Trophoblast cell (in vitro differentiated cells and primary cell): Measurements from ENCODE around the gene EEF1G.

Experiments
- DNase-seq, 2 donors: peaks; one replicate each; pipeline ENCODE4 v3.0.0-alpha.2; 2016
- H2AFZ ChIP-seq: 2 replicates; pipeline ENCODE4 v1.6.1; 2013; ENCODE audit warnings: low read length, moderate library complexity, mild to moderate bottlenecking; ENCODE audit not compliant: insufficient read depth, poor library complexity
- H2AK5ac ChIP-seq: 2 replicates; pipeline ENCODE4 v1.6.1; 2013; ENCODE audit warnings: mild to moderate bottlenecking, low read length
- H2BK120ac ChIP-seq: 2 replicates; pipeline ENCODE4 v1.6.1; 2013; ENCODE audit warnings: low read length, mild to moderate bottlenecking, moderate library complexity; ENCODE audit not compliant: insufficient read depth, poor library complexity
- H2BK12ac ChIP-seq: 2 replicates; pipeline ENCODE4 v1.6.1; 2013; ENCODE audit warnings: mild to moderate bottlenecking, low read length, moderate library complexity
- H2BK5ac ChIP-seq: 2 replicates; pipeline ENCODE4 v1.6.1; 2013; ENCODE audit warnings: low read length, low read depth, moderate library complexity, mild to moderate bottlenecking; ENCODE audit not compliant: poor library complexity
- H3K14ac ChIP-seq: 2 replicates; pipeline ENCODE4 v1.6.1; 2013; ENCODE audit warnings: mild to moderate bottlenecking, low read length
- H3K18ac ChIP-seq: 2 replicates; pipeline ENCODE4 v1.6.1; 2013; ENCODE audit warnings: mild to moderate bottlenecking, low read length
- H3K23ac ChIP-seq: 2 replicates; pipeline ENCODE4 v1.6.1; 2013; ENCODE audit warnings: low read length
- H3K27ac ChIP-seq: 2 replicates; pipeline ENCODE4 v1.5.1; 2013; ENCODE audit warnings: low read depth, mild to moderate bottlenecking, inconsistent platforms, low read length, moderate library complexity
- H3K27me3 ChIP-seq: 2 replicates; pipeline ENCODE4 v1.6.1; 2013; ENCODE audit warnings: inconsistent platforms, mild to moderate bottlenecking, low read length, moderate library complexity; ENCODE audit not compliant: insufficient read depth
- H3K36me3 ChIP-seq, 2 experiments: 1 replicate in 1 of 2; 2 replicates in 1 of 2; pipeline ENCODE4 v1.6.1; 2013; ENCODE audit warnings: low read length in 2 of 2, mild to moderate bottlenecking in 2 of 2, moderate library complexity in 1 of 2; ENCODE audit not compliant: insufficient read depth in 2 of 2, control insufficient read depth in 1 of 2
- H3K4ac ChIP-seq: 2 replicates; pipeline ENCODE4 v1.6.1; 2013; ENCODE audit warnings: low read depth, mild to moderate bottlenecking, low read length, moderate library complexity
- H3K4me1 ChIP-seq, 2 experiments: 1 replicate in 1 of 2; 2 replicates in 1 of 2; pipeline ENCODE4 v1.6.1; 2013; ENCODE audit warnings: low read length in 2 of 2, mild to moderate bottlenecking in 2 of 2, moderate library complexity in 1 of 2; ENCODE audit not compliant: insufficient read depth in 2 of 2, control insufficient read depth in 1 of 2
- H3K4me2 ChIP-seq: 2 replicates; pipeline ENCODE4 v1.6.1; 2013; ENCODE audit warnings: inconsistent platforms, mild to moderate bottlenecking, low read length, moderate library complexity
- H3K4me3 ChIP-seq: 2 replicates; pipeline ENCODE4 v1.5.1; 2013; ENCODE audit warnings: mild to moderate bottlenecking, low read depth, low read length, inconsistent platforms
- H3K79me1 ChIP-seq: one replicate; pipeline ENCODE4 v1.6.1; 2013; ENCODE audit warnings: low read length
- H3K79me2 ChIP-seq: 2 replicates; pipeline ENCODE4 v1.6.1; 2013; ENCODE audit warnings: low read length, mild to moderate bottlenecking; ENCODE audit not compliant: control insufficient read depth, insufficient read depth, poor library complexity
- H3K9ac ChIP-seq: 2 replicates; pipeline ENCODE4 v1.6.1; 2013; ENCODE audit warnings: mild to moderate bottlenecking, low read length
- H3K9me3 ChIP-seq: 2 replicates; pipeline ENCODE4 v1.6.1; 2013; ENCODE audit warnings: low read depth, mild to moderate bottlenecking, control low read depth, inconsistent platforms, low read length; ENCODE audit not compliant: insufficient read depth
- H4K12ac ChIP-seq: 2 replicates; pipeline ENCODE4 v1.6.1; 2013; ENCODE audit warnings: low read depth, mild to moderate bottlenecking, low read length, moderate library complexity
- H4K8ac ChIP-seq: 2 replicates; pipeline ENCODE4 v1.6.1; 2013; ENCODE audit warnings: low read depth, mild to moderate bottlenecking, low read length, moderate library complexity
- H4K91ac ChIP-seq: one replicate; pipeline ENCODE4 v1.6.1; 2013; ENCODE audit warnings: low read depth, mild to moderate bottlenecking, low read length, moderate library complexity
- WGBS: extraction: QIAGEN DNeasy Blood & Tissue Kit; methylation state at CpG from one replicate; pipeline ENCODE4 v1.1.7; 2013; ENCODE audit warnings: missing lambda C conversion rate; ENCODE audit not compliant: insufficient read length, insufficient coverage; ENCODE audit errors: extremely low coverage; 5-methylcytosine and 5-hydroxymethylcytosine counted together

The EEF1G gene

DNA sequence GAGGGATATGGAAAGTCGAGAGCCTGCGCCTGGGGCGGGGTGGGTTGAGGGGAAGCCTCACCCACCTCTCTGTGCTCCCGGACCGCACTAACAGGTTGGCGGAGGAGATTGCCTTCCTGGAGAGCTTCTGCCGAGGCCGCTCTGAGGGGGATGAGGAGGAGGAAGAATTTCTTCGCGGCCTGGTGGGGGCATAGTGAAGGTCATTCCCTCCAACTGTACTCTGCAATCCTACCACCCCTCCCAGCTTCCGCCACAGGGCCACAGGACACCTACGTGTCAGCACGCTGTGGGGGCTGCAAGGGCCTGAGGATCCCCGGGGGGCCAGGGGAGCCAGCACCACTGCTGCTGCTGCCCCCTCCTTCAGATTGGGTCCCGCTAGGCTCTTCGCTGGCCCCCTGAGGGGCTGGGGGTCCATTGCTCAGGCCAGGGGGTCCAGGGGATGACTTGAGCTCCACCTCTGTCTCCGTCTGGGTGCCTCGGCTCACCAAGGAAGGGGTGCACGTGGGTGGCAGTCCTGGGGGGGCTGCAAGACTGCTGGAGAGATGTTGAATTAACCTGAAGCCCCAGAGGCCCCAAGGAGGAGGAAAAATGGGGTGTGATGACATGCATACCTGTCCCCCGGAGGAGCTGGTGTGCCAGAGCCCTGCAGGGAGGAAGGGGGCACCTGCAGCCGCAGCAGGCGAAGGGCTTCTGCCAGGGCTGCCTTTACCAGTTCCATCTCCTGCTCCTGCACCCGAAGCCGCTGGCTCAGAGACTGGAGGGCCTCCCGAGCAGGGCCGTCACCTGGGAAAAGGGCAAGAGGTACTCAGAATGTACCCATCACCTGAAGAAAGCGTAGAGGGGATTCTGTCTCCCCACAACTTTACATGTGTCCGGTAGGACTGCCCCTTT is 37.4 kb upstream of the EEF1G start:
- H4K12ac ChIP-seq = peak overlapping the region; percentile 1
- no peak overlapping the region for H2BK12ac ChIP-seq
- peak overlapping the region; percentile 93 for H3K4me2 ChIP-seq
- no peak overlapping the region for H2AFZ ChIP-seq
- no peak overlapping the region for H2BK5ac ChIP-seq
- H3K9me3 ChIP-seq = peaks cover 2% of the 10 kb centered on the region
- peak overlapping the region; percentile 65 for H3K4ac ChIP-seq
- no peaks in the 10 kb centered on the region for H3K27me3 ChIP-seq
- H2BK120ac ChIP-seq = no peak overlapping the region
- H3K9ac ChIP-seq = no peak overlapping the region
- peak overlapping the region; percentile 2 for H4K8ac ChIP-seq
- H3K27ac ChIP-seq = no peak overlapping the region
- peaks cover 14 to 15% of the 10 kb centered on the region in 2 experiments for H3K4me1 ChIP-seq
- peaks cover 9% of the 10 kb centered on the region for H3K79me2 ChIP-seq
- H3K36me3 ChIP-seq = peaks cover 31 to 33% of the 10 kb centered on the region in 2 experiments
- H3K14ac ChIP-seq = peak overlapping the region; percentile 68
- peak overlapping the region; percentile 78 for H2AK5ac ChIP-seq
- no peak for DNase-seq
- peak overlapping the region; percentile 58 for H3K18ac ChIP-seq
- no peak overlapping the region for H4K91ac ChIP-seq
- WGBS = no CpG with 5 or more reads among the region's 28 CpGs
- H3K79me1 ChIP-seq = peaks cover 14% of the 10 kb centered on the region
- H3K4me3 ChIP-seq = peak overlapping the region; percentile 80
- no peak overlapping the region for H3K23ac ChIP-seq

DNA sequence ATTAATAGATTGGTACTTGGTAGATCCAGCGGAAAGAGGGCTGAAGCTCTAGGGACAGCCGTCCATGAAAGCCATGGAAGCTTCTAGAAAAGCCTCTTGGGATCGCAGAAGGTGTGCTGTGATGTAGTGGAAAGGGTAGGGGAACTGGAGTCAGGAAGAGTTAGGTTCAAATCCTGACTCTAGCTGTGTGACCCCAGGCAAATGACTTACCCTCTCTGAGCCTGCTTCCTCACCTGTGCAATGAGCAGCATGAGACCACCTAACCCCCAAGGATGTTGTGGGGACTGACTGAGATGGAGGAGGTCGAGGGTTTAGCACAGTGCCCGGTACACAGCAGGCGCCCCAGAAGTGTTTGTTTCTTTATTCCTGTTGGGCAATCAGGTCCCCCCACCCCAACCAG is 36.7 kb upstream of the EEF1G start:
- no peak overlapping the region for H3K4me3 ChIP-seq
- no CpG with 5 or more reads among the region's 6 CpGs for WGBS

DNA sequence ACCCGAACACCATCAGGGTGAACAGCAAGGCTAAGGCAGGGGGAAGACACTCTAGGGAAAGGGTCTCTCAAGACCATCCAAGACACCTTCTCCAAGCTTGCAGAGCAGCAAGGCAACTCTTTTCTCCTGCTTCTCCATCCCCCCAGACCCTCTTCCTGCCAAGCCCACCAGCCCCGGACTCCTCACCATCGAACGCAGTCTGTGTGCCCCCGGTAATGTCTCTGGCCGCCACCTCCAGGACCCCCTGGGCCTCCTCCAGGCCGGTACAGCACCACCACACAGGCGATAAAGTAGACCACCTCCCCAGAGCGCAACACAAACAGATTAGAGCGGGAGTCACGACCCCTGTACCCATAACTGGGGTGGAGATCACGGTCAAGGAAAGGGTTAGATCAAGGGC is 35.1 kb upstream of the EEF1G start:
- Histone ChIP-seq H4K12ac (no peak overlapping the region), H3K4me1 (peaks cover 14 to 15% of the 10 kb centered on the region in 2 experiments), H3K23ac (no peak overlapping the region), H3K14ac (no peak overlapping the region), H3K79me2 (peaks cover 9% of the 10 kb centered on the region), H2AK5ac (no peak overlapping the region), H2BK12ac (no peak overlapping the region), H3K4me3 (no peak overlapping the region), H4K91ac (no peak overlapping the region), H2AFZ (no peak overlapping the region), H4K8ac (no peak overlapping the region), H3K9ac (no peak overlapping the region), H3K27ac (no peak overlapping the region), H3K9me3 (no peaks in the 10 kb centered on the region), H3K36me3 (peaks cover 35 to 37% of the 10 kb centered on the region in 2 experiments), H2BK120ac (no peak overlapping the region), H3K4me2 (no peak overlapping the region), H3K18ac (no peak overlapping the region), H3K79me1 (peaks cover 14% of the 10 kb centered on the region), H3K4ac (no peak overlapping the region), H3K27me3 (no peaks in the 10 kb centered on the region), H2BK5ac (no peak overlapping the region)
- WGBS = no CpG with 5 or more reads among the region's 12 CpGs
- DNase-seq = no peak

More for the DNA sequence above, 36.7 kb upstream of the EEF1G start:
- no peak overlapping the region for H2BK12ac ChIP-seq
- DNase-seq = no peak
- no peak overlapping the region for H4K91ac ChIP-seq
- no peak overlapping the region for H3K27ac ChIP-seq
- peaks cover 14% of the 10 kb centered on the region for H3K79me1 ChIP-seq
- H2AK5ac ChIP-seq = no peak overlapping the region
- H3K14ac ChIP-seq = no peak overlapping the region
- H3K23ac ChIP-seq = no peak overlapping the region
- no peak overlapping the region for H2BK120ac ChIP-seq
- peaks cover 14 to 15% of the 10 kb centered on the region in 2 experiments for H3K4me1 ChIP-seq
- H2AFZ ChIP-seq = no peak overlapping the region
- H3K36me3 ChIP-seq = peaks cover 33 to 36% of the 10 kb centered on the region in 2 experiments
- H3K79me2 ChIP-seq = peaks cover 9% of the 10 kb centered on the region
- H3K9me3 ChIP-seq = peaks cover 2% of the 10 kb centered on the region
- H4K8ac ChIP-seq = no peak overlapping the region
- no peak overlapping the region for H3K4me2 ChIP-seq
- no peaks in the 10 kb centered on the region for H3K27me3 ChIP-seq
- no peak overlapping the region for H4K12ac ChIP-seq
- no peak overlapping the region for H3K18ac ChIP-seq
- no peak overlapping the region for H2BK5ac ChIP-seq
- no peak overlapping the region for H3K9ac ChIP-seq
- no peak overlapping the region for H3K4ac ChIP-seq

DNA sequence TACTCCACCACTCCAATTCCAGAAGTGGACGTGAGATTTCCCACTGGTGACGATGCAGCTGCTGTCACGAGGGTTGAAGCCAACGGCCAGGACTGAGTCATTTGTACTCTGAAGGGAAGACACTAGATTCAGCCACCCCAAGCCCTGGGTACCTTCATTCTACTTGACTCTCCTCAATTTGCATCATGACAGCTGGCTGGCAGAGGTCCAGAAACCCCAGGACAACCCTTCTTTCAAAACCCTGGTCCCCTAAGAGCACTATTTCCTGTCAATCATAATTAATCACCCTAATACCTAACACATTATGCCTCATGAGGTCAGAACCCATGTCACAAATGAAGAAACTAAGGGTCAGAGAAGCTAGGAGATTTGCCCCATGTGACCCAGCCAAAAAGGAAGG is 34.0 kb upstream of the EEF1G start:
- Histone ChIP-seq H2BK120ac (no peak overlapping the region), H2BK12ac (no peak overlapping the region), H2AFZ (no peak overlapping the region), H3K27me3 (no peaks in the 10 kb centered on the region), H3K4me1 (peaks cover 13 to 15% of the 10 kb centered on the region in 2 experiments), H3K18ac (no peak overlapping the region), H3K9me3 (no peaks in the 10 kb centered on the region), H3K4ac (no peak overlapping the region), H3K14ac (no peak overlapping the region), H3K4me3 (no peak overlapping the region), H3K79me1 (peaks cover 12% of the 10 kb centered on the region), H2BK5ac (no peak overlapping the region), H3K79me2 (peaks cover 9% of the 10 kb centered on the region), H4K12ac (no peak overlapping the region), H3K23ac (no peak overlapping the region), H3K4me2 (no peak overlapping the region), H3K27ac (no peak overlapping the region), H4K8ac (no peak overlapping the region), H3K9ac (no peak overlapping the region), H2AK5ac (no peak overlapping the region), H4K91ac (no peak overlapping the region), H3K36me3 (peaks cover 35 to 39% of the 10 kb centered on the region in 2 experiments)
- no CpG with 5 or more reads among the region's 4 CpGs for WGBS
- DNase-seq = peak in 1 of 2 donors; percentile 10
